Adrenal gland (tissue), 5 donors: ENCODE measurements around the gene SCP2.

ENCODE experiments used
- POLR2A ChIP-seq, 2 donors: fragments of 450-650 bp; IDR thresholded peaks; one replicate each; pipeline ENCODE4 v1.6.1; 2017; ENCODE audit warnings: antibody characterized with exemption in 2 of 2, mild to moderate bottlenecking in 2 of 2, moderate library complexity in 1 of 2
- TF ChIP-seq, protein P1 (sequence below), 6 experiments: fragments of 450-650 bp in 4 of 6; fragments of 200-600 bp in 2 of 6; sonication (generic) in 1 of 6; IDR thresholded peaks; 1 replicate in 5 of 6; 2 replicates in 1 of 6; pipeline versions ENCODE4 v1.5.1 to v1.8.0; 2016 to 2021; ENCODE audit warnings: antibody characterized with exemption in 6 of 6, mild to moderate bottlenecking in 2 of 6, moderate library complexity in 1 of 6
- donor health status: DM: no; HTN: no; CAD: no.

DNA sequence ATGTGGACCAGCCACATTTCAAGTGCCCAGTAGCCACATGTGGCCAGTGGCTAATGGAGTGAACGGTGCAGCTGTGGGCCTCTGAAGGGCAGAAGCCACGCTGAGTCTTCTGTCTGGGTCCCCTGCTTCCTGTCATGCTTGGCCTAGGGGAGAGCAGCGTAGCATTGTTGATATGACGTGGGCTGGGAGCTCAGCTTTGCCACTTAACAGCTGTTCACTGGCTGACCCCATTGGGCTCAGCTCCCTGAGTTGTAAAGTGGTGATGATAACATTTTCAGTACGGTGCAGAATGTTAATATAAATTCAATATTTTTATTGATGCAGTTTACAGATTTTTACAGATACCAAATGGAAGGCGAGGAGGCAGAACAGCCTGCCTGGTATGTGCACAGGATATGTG is 139.4 kb downstream of the SCP2 start:
- TF ChIP-seq, protein P1, sequence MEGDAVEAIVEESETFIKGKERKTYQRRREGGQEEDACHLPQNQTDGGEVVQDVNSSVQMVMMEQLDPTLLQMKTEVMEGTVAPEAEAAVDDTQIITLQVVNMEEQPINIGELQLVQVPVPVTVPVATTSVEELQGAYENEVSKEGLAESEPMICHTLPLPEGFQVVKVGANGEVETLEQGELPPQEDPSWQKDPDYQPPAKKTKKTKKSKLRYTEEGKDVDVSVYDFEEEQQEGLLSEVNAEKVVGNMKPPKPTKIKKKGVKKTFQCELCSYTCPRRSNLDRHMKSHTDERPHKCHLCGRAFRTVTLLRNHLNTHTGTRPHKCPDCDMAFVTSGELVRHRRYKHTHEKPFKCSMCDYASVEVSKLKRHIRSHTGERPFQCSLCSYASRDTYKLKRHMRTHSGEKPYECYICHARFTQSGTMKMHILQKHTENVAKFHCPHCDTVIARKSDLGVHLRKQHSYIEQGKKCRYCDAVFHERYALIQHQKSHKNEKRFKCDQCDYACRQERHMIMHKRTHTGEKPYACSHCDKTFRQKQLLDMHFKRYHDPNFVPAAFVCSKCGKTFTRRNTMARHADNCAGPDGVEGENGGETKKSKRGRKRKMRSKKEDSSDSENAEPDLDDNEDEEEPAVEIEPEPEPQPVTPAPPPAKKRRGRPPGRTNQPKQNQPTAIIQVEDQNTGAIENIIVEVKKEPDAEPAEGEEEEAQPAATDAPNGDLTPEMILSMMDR (IDR thresholded peaks at IDR 0.05), result no peak
- no peak for TF ChIP-seq POLR2A (IDR thresholded peaks at IDR 0.05)
